Sigmoid colon (tissue), 7 donors: ENCODE measurements around the gene PZP. TPM values are rescaled to one million over a fixed set of nuclear protein-coding genes. Genes with fewer than 3 reads are reported as not detected.

ENCODE experiments used
- DNase-seq: peaks from one replicate; pipeline ENCODE4 v3.0.0-alpha.2; 2019
- H3K27ac ChIP-seq, 4 donors: fragments of 200-600 bp; sonication (generic); one replicate each; pipeline ENCODE4 v1.5.1; 2016 to 2019; ENCODE audit warnings: mild to moderate bottlenecking in 1 of 4
- H3K27me3 ChIP-seq, 3 donors: fragments of 200-600 bp; sonication (generic); one replicate each; pipeline ENCODE4 v1.5.1; 2019; ENCODE audit warnings: mild to moderate bottlenecking in 1 of 3
- H3K36me3 ChIP-seq, 4 donors: fragments of 200-600 bp; sonication (generic); one replicate each; pipeline ENCODE4 v1.5.1; 2016 to 2019
- H3K4me1 ChIP-seq, 4 donors: fragments of 200-600 bp; sonication (generic); one replicate each; pipeline ENCODE4 v1.5.1; 2017 to 2019
- H3K4me3 ChIP-seq, 4 donors: fragments of 200-600 bp; sonication (generic); one replicate each; pipeline ENCODE4 v1.5.1; 2017 to 2019; ENCODE audit warnings: mild to moderate bottlenecking in 2 of 4, moderate library complexity in 1 of 4
- H3K9me3 ChIP-seq, 4 donors: fragments of 200-600 bp in 3 of 4; sonication (generic) in 3 of 4; one replicate each; pipeline versions ENCODE4 v1.5.1 to v1.6.1; 2013 to 2019
- EP300 ChIP-seq, 4 donors: sonication (generic); formaldehyde crosslinking; IDR thresholded peaks; one replicate each; pipeline ENCODE4 v1.6.1; 2017; ENCODE audit warnings: antibody characterized with exemption in 4 of 4
- POLR2A ChIP-seq, 2 donors: fragments of 450-650 bp; IDR thresholded peaks; one replicate each; pipeline ENCODE4 v1.6.1; 2016; ENCODE audit warnings: antibody characterized with exemption in 2 of 2, mild to moderate bottlenecking in 2 of 2, moderate library complexity in 2 of 2
- POLR2AphosphoS5 ChIP-seq, 4 donors: sonication (generic); formaldehyde crosslinking; IDR thresholded peaks; one replicate each; pipeline ENCODE4 v1.6.1; 2017; ENCODE audit warnings: antibody characterized with exemption in 4 of 4
- WGBS, 2 donors: extraction: QIAGEN DNeasy Blood & Tissue Kit; methylation state at CpG; one replicate each; pipeline ENCODE4 v1.1.7; 2013; 5-methylcytosine and 5-hydroxymethylcytosine counted together
- intact Hi-C: fragments of 100-400 bp; cut with DNase I; formaldehyde crosslinking; loops from one replicate; pipeline ENCODE4 v1.15.1; 2023
- polyA plus RNA-seq, 3 donors: library from polyadenylated mRNA; stranded (reverse); fragments of 200-250 nt; gene quantifications; one replicate each; pipeline ENCODE4 v1.2.3, GENCODE V29; 2013
- total RNA-seq, 4 donors: library from RNA; depleted of rRNA; stranded (reverse); fragments of >200 nt; gene quantifications; one replicate each; pipeline ENCODE4 v1.1.0, GENCODE V29; 2016
- TF ChIP-seq, protein P1 (sequence below), 4 experiments: fragments of 450-650 bp in 3 of 4; fragments of 200-600 bp in 1 of 4; IDR thresholded peaks; one replicate each; pipeline ENCODE4 v1.5.1; 2016 to 2019; ENCODE audit warnings: antibody characterized with exemption in 4 of 4, mild to moderate bottlenecking in 3 of 4, moderate library complexity in 2 of 4
- donor health status: healthy with polysubstance abuse.
- donor health status: Bipolar disorder and iron deficiency.
- donor health status: healthy.

Gene PZP
- total and polyA plus RNA-seq, 7 donors: 0.07 to 0.28 TPM; not detected in 5

DNA sequence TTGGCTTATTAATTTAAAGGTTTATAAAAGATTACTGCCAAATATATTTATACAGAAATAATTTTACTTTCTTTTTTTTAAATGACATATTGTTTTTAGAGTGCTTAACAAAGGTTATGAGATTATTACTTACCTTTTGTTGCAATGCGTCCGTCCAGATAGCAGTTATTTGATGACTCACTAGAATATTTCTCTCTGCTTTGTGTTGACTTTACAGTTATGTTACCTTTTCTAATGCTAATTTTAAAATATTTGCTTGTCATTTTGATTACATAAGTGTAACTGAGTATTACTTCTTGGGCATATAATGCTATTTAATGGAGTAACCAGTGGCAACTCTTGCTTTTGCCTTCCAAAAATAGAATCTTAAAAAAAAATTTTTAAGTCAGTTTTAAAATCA, 6.3 kb upstream of the PZP start:
- Histone ChIP-seq H3K4me1 (no peaks in the 10 kb centered on the region), H3K9me3 (no peaks in the 10 kb centered on the region), H3K4me3 (no peak overlapping the region), H3K27me3 (no peaks in the 10 kb centered on the region), H3K27ac (no peak overlapping the region), H3K36me3 (no peaks in the 10 kb centered on the region)
- intact Hi-C loops: no loop called here
- WGBS, 2 donors: 76 to 96% methylated on average over 2 of the region's 2 CpGs
- TF ChIP-seq EP300 (IDR thresholded peaks at IDR 0.05) (no peak), POLR2A (IDR thresholded peaks at IDR 0.05) (no peak), POLR2AphosphoS5 (IDR thresholded peaks at IDR 0.05) (no peak)
- TF ChIP-seq, protein P1, sequence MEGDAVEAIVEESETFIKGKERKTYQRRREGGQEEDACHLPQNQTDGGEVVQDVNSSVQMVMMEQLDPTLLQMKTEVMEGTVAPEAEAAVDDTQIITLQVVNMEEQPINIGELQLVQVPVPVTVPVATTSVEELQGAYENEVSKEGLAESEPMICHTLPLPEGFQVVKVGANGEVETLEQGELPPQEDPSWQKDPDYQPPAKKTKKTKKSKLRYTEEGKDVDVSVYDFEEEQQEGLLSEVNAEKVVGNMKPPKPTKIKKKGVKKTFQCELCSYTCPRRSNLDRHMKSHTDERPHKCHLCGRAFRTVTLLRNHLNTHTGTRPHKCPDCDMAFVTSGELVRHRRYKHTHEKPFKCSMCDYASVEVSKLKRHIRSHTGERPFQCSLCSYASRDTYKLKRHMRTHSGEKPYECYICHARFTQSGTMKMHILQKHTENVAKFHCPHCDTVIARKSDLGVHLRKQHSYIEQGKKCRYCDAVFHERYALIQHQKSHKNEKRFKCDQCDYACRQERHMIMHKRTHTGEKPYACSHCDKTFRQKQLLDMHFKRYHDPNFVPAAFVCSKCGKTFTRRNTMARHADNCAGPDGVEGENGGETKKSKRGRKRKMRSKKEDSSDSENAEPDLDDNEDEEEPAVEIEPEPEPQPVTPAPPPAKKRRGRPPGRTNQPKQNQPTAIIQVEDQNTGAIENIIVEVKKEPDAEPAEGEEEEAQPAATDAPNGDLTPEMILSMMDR (IDR thresholded peaks at IDR 0.05): no peak
- DNase-seq: no peak

DNA sequence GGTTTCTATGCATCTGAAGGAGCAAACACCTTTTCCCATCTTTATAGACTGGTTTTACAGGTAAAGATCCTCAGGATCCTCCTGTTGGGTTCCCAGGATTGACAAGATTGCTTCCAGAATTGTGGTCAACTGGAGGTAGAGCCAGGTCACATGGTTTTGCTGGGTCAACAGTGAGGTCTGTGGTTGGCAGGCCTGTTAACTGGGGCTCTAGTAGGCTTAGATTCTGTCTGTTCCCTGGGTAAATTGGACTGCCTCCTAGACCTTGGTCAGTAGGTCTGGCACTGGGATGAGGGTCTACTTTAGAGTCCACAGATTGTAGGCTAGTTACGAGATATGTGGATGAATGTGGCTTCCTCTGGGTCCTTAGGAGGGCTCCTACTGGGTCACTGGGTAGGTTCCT, 3.5 kb upstream of the PZP start:
- H3K4me1 ChIP-seq: no peaks in the 10 kb centered on the region
- TF ChIP-seq POLR2AphosphoS5 (IDR thresholded peaks at IDR 0.05) (no peak), EP300 (IDR thresholded peaks at IDR 0.05) (no peak), POLR2A (IDR thresholded peaks at IDR 0.05) (no peak)
- TF ChIP-seq, protein P1 (IDR thresholded peaks at IDR 0.05): no peak
- no peak overlapping the region for H3K4me3 ChIP-seq
- H3K36me3 ChIP-seq: no peaks in the 10 kb centered on the region
- H3K27me3 ChIP-seq: no peaks in the 10 kb centered on the region
- no peak for DNase-seq
- no peak overlapping the region for H3K27ac ChIP-seq
- no peaks in the 10 kb centered on the region for H3K9me3 ChIP-seq
- 92 to 95% methylated on average over 1 of the region's 1 CpG for WGBS, 2 donors
- intact Hi-C loops: no loop called here

DNA sequence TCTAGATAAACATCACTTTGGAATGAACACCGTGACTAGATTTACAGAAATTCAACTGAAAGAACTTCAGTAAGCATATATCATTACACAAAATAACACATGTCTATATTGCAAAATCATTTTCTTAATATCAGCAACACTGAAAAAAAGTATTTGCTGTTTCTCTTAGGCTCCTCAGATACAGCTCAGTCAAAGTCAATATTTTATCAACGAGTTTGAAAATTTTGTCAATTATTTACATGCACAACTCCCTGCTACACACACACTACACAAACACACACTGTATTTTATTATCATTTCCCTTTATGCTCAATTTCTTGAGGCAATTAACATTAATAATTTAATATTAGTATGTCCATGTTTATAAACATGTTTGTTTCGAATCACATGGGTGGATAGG, 3.8 kb downstream of the PZP start:
- H3K9me3 ChIP-seq: no peaks in the 10 kb centered on the region
- no peaks in the 10 kb centered on the region for H3K4me1 ChIP-seq
- no peak for TF ChIP-seq POLR2AphosphoS5 (IDR thresholded peaks at IDR 0.05)
- no peaks in the 10 kb centered on the region for H3K27me3 ChIP-seq
- no peak overlapping the region for H3K4me3 ChIP-seq
- intact Hi-C loops: no loop called here
- H3K36me3 ChIP-seq: no peaks in the 10 kb centered on the region
- no peak for DNase-seq
- no peak overlapping the region for H3K27ac ChIP-seq
- WGBS, 2 donors: 24 to 74% methylated on average over 3 of the region's 3 CpGs

DNA sequence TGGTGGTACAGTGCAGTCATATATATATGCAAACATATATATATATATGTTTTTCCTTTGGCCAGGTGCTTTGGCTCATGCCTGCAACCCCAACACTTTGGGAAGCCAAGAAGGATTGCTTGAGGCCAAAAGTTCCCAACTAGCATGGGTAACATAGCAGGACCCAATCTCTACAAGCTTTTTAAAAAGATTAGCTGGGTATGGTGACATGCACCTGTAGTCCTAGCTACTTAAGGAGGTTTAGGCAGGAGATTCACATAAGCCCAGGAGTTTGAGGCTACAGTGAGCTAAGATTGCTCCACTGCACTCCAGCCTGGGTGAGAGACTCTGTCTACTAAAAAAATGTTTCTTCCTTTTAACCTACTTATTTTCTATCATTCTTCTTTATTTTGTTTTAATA, 10.2 kb downstream of the PZP start:
- no peak overlapping the region for H3K4me3 ChIP-seq
- DNase-seq: no peak
- H3K27ac ChIP-seq: no peak overlapping the region
- H3K27me3 ChIP-seq: no peaks in the 10 kb centered on the region
- TF ChIP-seq POLR2A (IDR thresholded peaks at IDR 0.05) (no peak), EP300 (IDR thresholded peaks at IDR 0.05) (no peak), POLR2AphosphoS5 (IDR thresholded peaks at IDR 0.05) (no peak)
- TF ChIP-seq, protein P1 (IDR thresholded peaks at IDR 0.05): no peak
- H3K4me1 ChIP-seq: no peaks in the 10 kb centered on the region
- H3K9me3 ChIP-seq: no peaks in the 10 kb centered on the region
- intact Hi-C loops: no loop called here
- H3K36me3 ChIP-seq: no peaks in the 10 kb centered on the region

GRCh38 chr12:9184276-9184675, 23.9 kb downstream of the PZP start:
- WGBS, 2 donors: 85 to 90% methylated on average over 3 of the region's 3 CpGs
- no peaks in the 10 kb centered on the region for H3K4me1 ChIP-seq
- TF ChIP-seq, protein P1 (IDR thresholded peaks at IDR 0.05): no peak
- TF ChIP-seq EP300 (IDR thresholded peaks at IDR 0.05): no peak
- TF ChIP-seq POLR2AphosphoS5 (IDR thresholded peaks at IDR 0.05): no peak
- TF ChIP-seq POLR2A (IDR thresholded peaks at IDR 0.05): no peak
- no peaks in the 10 kb centered on the region for H3K9me3 ChIP-seq
- DNase-seq: no peak
- H3K27ac ChIP-seq: no peak overlapping the region
- intact Hi-C loops: no loop called here
- H3K27me3 ChIP-seq: no peaks in the 10 kb centered on the region
- no peaks in the 10 kb centered on the region for H3K36me3 ChIP-seq
- no peak overlapping the region for H3K4me3 ChIP-seq
